Right ventricle myocardium superior (tissue), 1 donor: ENCODE measurements around the gene ADAMTS17. TPM values are rescaled to one million over a fixed set of nuclear protein-coding genes. Genes with fewer than 3 reads are reported as not detected.

Experiments
- total RNA-seq: library from RNA; stranded (reverse); fragmentation: NEBNext Ultra II Directional; extraction: Animal tissue kit (Norgen Biotek cat#: 25700); gene quantifications from one replicate; pipeline ENCODE4 v1.2.1, GENCODE V29; 2021
- donor health status: DM: no; HTN: yes; CAD: no; lungs with severe emphysema.

The ADAMTS17 gene
- total RNA-seq, 1 donor from 2014 or later = 1.7 TPM

Other genes with a start within 250 kb of the ADAMTS17 start
- not detected for gene CERS3, start 187.0 kb upstream of the ADAMTS17 start, total RNA-seq